ENCODE results near the gene TRPM3. TPM values are rescaled to one million over a fixed set of nuclear protein-coding genes. Genes with fewer than 3 reads are reported as not detected.
"Not testable (repeated sequence)": the region's sequence is repeated elsewhere in the genome, so short reads cannot be mapped to it uniquely, and the experiment has no call there.

TRPM3 gene
- total RNA-seq, 1 donor from 2014 or later, result 26.1 TPM

DNA sequence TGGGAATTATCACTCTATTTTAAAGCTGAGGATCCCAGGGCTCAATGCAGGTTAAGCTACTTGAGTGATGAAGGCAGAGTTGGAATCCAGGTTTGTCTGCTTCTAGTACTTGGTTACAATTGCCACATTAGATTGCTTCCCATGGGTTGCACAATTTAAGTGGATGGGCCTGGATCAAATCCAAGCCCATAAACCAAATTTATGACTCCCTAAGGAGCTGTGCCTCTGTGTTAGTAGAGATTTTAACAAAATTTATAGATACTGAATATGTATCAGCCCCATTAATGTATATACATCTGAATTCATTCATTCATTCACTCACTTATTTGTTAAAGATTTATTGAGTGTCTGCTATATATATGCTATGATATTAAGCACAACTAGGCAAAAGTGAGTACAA, 374.7 kb downstream of the TRPM3 start:
- ATAC-seq (no peak), DNase-seq (ENCODE audit: low spot score) (no peak)
- intact Hi-C loops (cut with DNase I), result no loop called here

DNA sequence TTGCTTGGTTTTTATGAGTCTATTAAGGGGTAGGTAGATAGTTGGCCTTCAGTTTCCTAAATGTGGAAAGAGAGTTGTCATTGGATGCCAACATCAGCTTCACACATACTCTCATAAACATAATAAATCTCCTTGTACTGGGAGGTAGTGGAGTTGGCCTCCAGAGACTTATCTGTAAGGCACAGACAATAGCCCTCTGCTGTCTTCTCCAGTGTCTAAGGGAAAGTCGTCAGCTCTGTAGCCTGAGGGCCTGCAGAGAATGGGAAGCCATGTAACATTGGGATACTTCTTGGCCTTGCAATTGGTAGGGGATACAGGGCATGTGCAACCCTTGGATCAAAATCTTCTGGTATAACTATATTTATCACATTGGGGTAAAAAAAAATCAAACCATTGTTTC, 375.1 kb downstream of the TRPM3 start:
- no peak for ATAC-seq
- intact Hi-C loops (cut with DNase I), result no loop called here
- no peak for DNase-seq (ENCODE audit: low spot score)

DNA sequence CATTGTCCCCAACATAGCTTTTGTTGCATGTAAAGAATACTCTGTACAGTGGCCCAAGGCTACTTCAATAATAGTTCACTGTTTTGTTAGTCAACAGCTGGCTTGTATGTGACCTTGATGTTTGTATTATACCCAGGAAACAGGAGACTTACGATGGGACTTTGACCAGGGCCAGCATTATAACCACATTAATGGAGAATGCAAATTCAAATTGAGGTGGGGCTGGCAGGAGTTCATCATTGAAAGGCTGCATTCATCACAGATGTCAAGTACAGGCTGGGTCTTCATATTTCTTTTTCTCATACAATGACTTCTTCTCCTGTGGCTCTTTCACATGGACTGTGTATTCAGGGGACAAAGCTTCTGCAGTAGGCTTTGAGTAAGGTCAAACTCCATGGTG, 396.6 kb downstream of the TRPM3 start:
- intact Hi-C loops (cut with DNase I); ATAC-seq; DNase-seq (ENCODE audit: low spot score): not testable (repeated sequence)

- intact Hi-C loops (cut with DNase I); ATAC-seq; DNase-seq (ENCODE audit: low spot score): not testable (repeated sequence)
These were observed 397.4 kb downstream of the TRPM3 start for GRCh38 chr9:70724025-70724424.

DNA sequence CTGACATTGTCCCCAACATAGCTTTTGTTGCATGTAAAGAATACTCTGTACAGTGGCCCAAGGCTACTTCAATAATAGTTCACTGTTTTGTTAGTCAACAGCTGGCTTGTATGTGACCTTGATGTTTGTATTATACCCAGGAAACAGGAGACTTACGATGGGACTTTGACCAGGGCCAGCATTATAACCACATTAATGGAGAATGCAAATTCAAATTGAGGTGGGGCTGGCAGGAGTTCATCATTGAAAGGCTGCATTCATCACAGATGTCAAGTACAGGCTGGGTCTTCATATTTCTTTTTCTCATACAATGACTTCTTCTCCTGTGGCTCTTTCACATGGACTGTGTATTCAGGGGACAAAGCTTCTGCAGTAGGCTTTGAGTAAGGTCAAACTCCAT, 414.6 kb downstream of the TRPM3 start:
- DNase-seq (ENCODE audit: low spot score); intact Hi-C loops (cut with DNase I); ATAC-seq: not testable (repeated sequence)

GRCh38 chr9:70701163-70701562, 420.3 kb downstream of the TRPM3 start:
- ATAC-seq (no peak), DNase-seq (ENCODE audit: low spot score) (no peak)
- intact Hi-C loops (cut with DNase I), result no loop called here

DNA sequence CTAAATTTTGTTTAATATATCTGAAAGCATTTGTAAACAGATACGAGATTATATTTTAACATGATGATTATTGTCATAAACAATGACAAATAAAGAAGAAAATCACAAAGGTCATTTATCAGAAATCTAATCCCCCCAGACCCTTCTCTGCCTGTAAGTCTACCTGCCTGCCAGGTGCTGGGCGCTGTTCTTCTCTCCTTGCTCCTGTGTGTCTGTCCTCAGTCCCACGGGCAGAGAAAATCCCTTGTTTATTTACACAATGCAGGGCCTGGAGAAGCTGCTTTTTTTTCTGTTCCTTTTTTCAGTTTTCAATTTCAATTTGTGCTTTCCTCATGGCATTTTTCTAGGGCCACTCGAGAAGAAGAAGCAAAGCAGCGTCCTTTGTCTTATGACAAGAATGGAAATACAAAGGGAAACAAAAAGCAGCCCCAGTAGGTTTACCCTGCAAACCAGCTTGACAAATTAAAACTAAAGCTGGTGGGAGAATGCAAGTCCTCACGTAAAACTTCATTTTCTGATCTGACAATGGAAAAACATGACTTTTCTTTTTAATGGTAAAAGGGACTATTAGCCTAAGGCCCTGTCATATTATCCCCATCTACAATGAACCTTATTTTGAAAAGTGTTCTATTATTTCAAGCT, 424.6 kb downstream of the TRPM3 start:
- no peak for ATAC-seq
- intact Hi-C loops (cut with DNase I), result no loop called here
- no peak for DNase-seq (ENCODE audit: low spot score)

GRCh38 chr9:70694758-70695157, 426.7 kb downstream of the TRPM3 start:
- ATAC-seq, result no peak
- intact Hi-C loops (cut with DNase I), result no loop called here
- DNase-seq (ENCODE audit: low spot score), result no peak

- no peak for ATAC-seq
- DNase-seq (ENCODE audit: low spot score), result no peak
- intact Hi-C loops (cut with DNase I), result no loop called here
These were observed 428.2 kb downstream of the TRPM3 start for GRCh38 chr9:70693186-70693585.

GRCh38 chr9:70692431-70692830, 429.0 kb downstream of the TRPM3 start:
- ATAC-seq (no peak), DNase-seq (ENCODE audit: low spot score) (no peak)
- intact Hi-C loops (cut with DNase I), result no loop called here

DNA sequence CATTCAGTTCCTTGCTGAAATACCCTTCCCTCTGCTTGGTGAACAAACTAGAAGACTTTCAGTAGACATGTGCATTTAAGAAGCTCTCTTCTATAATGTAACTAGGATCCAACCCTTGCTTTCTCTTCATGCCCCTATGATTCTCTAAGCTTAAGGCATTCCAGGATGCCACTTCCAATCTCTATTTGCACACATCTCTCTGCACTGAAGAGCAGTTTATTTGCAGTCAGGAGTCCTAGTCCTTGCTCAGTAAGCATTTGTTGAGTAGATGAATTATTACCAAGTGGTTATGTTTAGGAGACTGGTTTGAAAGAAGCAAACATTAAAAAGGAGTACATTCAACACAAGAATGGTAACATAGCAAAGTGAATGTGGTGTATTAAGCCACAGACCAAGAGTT, 432.7 kb downstream of the TRPM3 start:
- intact Hi-C loops (cut with DNase I), result no loop called here
- DNase-seq (ENCODE audit: low spot score), result no peak
- no peak for ATAC-seq

DNA sequence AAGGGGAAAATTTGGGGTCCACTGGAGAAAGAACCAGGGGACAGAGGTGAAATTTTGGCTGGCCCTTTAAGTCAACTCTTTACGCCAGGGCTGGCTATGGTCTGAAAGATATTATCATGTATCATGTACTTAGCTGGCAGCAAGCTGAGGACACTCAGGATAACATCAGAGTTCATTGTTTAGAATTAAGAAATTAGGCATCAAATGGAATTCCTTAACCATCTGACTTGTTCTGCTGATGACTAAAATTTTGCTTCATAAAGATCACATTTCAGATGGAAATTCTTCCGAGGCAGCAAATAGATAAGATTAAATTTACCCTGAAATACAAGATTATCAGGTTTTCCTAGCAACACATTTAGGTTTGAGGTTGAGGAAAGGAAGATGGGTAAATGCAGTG, 437.6 kb downstream of the TRPM3 start:
- intact Hi-C loops (cut with DNase I), result no loop called here
- DNase-seq (ENCODE audit: low spot score) (no peak), ATAC-seq (no peak)

- DNase-seq (ENCODE audit: low spot score) (no peak), ATAC-seq (no peak)
- intact Hi-C loops (cut with DNase I), result no loop called here
These were observed 439.1 kb downstream of the TRPM3 start for GRCh38 chr9:70682298-70682697.

DNA sequence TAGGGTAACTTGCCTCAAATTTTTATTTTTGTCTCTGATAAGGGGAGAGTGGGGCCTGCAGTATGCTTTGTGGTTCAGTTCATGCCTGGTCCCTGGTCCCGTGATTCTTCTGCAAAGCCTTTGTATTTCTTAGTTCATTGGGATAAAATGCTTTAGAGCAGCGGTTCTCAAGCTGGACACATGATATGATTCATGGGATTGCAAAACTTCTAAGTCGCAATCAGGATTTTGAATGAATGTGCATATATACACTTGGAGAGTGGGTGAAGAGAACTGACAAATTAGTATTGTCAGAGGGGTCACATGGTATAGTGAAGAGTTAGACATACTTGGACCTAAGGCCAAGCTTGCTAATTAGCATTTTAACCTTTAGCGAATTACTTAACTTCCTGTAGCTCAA, 441.6 kb downstream of the TRPM3 start:
- intact Hi-C loops (cut with DNase I), result no loop called here
- ATAC-seq (no peak), DNase-seq (ENCODE audit: low spot score) (no peak)

DNA sequence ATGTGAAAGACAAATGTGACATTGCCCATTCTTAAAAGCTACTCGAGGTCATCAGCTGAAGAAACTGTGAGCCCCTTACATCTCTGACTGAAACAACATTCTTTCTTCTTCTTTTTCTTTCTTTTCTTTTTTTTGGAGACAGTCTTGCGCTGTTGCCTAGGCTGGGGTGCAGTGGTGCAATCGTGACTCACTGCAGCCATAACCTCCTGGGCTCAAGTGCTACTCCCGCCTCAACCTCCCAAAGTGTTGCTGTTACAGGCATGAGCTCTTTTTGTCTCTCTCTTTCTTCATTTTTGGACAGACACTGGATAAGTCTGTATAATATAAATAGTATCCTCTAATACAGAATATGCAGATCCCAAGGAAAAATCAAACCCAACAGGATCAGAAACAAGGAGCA, 443.3 kb downstream of the TRPM3 start:
- ATAC-seq, result peak; percentile 81
- no peak for DNase-seq (ENCODE audit: low spot score)

GRCh38 chr9:70677055-70677735, 444.2 kb downstream of the TRPM3 start:
- no peak for DNase-seq (ENCODE audit: low spot score)
- peak; percentile 17 for ATAC-seq
- intact Hi-C loops (cut with DNase I), result no loop called here

More for the DNA sequence above, 443.3 kb downstream of the TRPM3 start:
- intact Hi-C loops (cut with DNase I), result no loop called here

DNA sequence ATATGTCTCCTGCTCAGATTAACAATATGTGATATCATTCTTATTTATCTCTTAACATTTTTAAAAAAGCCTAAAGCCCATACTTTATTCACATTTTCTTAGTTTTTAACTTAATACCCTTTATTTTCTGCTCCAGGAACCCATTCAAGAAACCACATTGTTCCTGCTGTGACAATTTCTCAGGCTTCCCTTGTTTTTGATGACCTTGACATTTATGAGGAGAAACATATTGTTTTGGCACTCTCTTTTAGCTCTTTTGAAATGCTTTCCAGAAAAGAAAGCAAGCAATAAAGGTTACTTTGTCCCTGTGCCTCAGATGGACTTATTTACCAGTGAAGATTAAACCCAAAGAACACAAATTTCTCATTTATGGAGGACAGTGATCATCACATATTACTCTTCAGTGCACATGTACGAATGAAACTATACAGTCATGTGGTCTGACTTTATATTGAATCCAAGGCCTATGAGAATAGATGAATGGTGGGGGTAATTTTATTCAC, 445.5 kb downstream of the TRPM3 start:
- no peak for DNase-seq (ENCODE audit: low spot score)
- intact Hi-C loops (cut with DNase I), result no loop called here
- ATAC-seq, result no peak

DNA sequence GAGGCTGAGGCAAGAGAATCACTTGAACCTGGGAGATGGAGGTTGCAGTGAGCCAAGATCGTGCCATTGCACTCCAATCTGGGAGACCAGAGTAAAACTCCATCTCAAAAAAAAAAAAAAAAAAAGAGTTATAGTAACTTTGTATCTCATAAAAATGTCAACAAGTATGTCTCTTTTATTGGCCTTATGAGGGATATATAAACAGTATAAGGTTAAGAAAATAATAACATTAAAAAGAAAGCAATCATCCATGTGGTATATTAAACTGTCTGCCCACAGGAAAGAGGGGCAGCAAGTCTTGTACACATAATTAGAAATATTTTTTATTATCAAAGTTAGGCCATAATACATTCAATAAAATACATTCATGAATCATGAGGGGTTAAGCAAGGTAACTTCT, 447.6 kb downstream of the TRPM3 start:
- DNase-seq (ENCODE audit: low spot score) (no peak), ATAC-seq (no peak)
- intact Hi-C loops (cut with DNase I), result no loop called here

DNA sequence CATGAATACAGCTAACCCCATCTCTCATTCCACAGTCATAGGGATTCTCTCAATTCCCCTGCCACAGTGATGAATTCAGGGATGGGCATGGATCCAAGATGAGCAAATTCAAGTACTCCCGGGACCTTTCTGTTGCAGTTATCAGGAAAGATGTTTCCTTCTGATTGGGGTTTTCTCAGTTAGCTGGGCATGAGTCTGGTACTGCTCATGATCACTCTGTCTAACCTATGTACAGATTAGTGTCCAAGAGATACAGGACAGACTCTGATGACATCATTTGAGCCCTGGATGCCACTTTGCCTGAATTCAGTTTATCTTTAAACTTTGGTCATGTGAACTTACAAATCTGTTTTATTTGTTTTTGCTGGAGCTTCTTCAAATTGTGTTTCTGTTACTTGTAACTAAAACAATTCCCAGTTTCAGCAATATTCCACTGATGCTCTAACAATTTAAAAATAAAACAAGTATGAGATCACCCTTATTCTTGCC, 449.2 kb downstream of the TRPM3 start:
- DNase-seq (ENCODE audit: low spot score), result no peak
- peak; percentile 84 for ATAC-seq
- intact Hi-C loops (cut with DNase I), result no loop called here

DNA sequence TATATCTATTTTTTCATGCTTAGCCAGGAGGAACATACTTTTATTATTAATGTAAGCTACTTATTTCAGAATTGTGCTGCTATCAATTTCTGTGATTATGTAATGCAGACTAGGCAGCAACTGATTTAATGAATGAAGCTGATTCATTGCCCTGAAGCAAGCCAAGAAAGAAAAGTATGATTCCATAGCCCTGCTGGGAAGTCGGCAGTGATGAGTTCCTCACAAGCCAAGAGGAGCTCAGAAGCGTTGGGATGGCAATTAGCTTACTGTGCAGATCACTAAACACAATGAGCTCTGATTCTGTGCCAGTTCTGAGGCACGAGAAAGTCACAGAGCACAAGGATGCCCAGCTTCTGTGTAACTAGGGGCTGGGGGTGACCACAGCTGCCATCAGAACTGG, 452.7 kb downstream of the TRPM3 start:
- DNase-seq (ENCODE audit: low spot score), result no peak
- intact Hi-C loops (cut with DNase I), result loop anchor here (2.0 kb wide), 1 partner anchor 18 kb away; no protein-coding TSS in a partner anchor
- peak; percentile 69 for ATAC-seq

Data from sciatic nerve (tissue), 2 donors.